Activated T-helper 1 cell treated with anti-CD3 and anti-CD28 coated beads, Interleukin-12 subunit alpha, Interleukin-12 subunit beta, Interleukin-2, Interleukin-4 antibody, amounts not matched to agents 30 ng/mL and 10 ng/mL and 1 ng/mL, durations not matched to agents 14 hours and 24 hours and 36 hours (primary cell): ENCODE results near the gene C6orf163. TPM values are rescaled to one million over a fixed set of nuclear protein-coding genes. Genes with fewer than 3 reads are reported as not detected.

Experiments used
- DNase-seq: peaks from one replicate; pipeline ENCODE4 v3.0.0; 2021; ENCODE audit warnings: low spot score
- H3K27ac Mint-ChIP-seq: one replicate; pipeline ENCODE4 v1.8.0; 2021; ENCODE audit warnings: mild to moderate bottlenecking, mixed read lengths
- H3K27me3 Mint-ChIP-seq: one replicate; pipeline ENCODE4 v1.8.0; 2022; ENCODE audit warnings: mild to moderate bottlenecking, moderate library complexity, mixed read lengths; ENCODE audit not compliant: insufficient read depth
- H3K36me3 Mint-ChIP-seq: one replicate; pipeline ENCODE4 v1.8.0; 2021; ENCODE audit warnings: low read depth, mixed read lengths
- H3K4me1 Mint-ChIP-seq: one replicate; pipeline ENCODE4 v1.8.0; 2021; ENCODE audit warnings: low read depth, mixed read lengths
- H3K4me3 Mint-ChIP-seq: one replicate; pipeline ENCODE4 v1.8.0; 2021; ENCODE audit warnings: mild to moderate bottlenecking, moderate library complexity, mixed read lengths
- H3K9me3 Mint-ChIP-seq: one replicate; pipeline ENCODE4 v1.8.0; 2021; ENCODE audit warnings: mixed read lengths
- intact Hi-C: fragments of 100-400 bp; cut with micrococcal nuclease; formaldehyde crosslinking; loops from one replicate; pipeline ENCODE4 v1.15.1; 2024
- total RNA-seq: library from RNA; stranded (reverse); gene quantifications from 2 replicates; pipeline ENCODE4 v1.2.3, GENCODE V29; 2022

Gene C6orf163
- total RNA-seq, 1 donor from 2014 or later: 1.2 TPM

DNA sequence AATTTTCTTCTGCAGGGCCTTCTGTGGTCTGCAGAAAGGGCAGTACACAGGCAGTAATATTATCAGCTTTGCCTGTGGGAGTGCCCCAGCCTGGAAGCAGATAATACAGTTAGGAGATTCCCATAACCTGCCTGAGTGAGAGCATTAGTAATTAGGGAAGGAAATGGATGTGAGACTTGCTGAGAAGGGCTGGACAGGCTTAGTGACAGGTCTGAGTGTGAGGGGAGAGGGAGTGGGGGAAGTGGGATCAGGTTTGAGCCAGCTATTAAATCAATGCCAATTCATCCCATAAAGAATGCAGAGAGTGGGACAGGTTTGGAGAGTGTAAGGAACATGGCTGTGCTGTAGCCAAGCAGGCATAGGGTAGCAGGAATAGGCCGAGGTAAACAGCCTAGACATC, 53.0 kb downstream of the C6orf163 start:
- no peaks in the 10 kb centered on the region for H3K9me3 Mint-ChIP-seq
- no peaks in the 10 kb centered on the region for H3K36me3 Mint-ChIP-seq
- H3K27ac Mint-ChIP-seq: no peak overlapping the region
- no peak for DNase-seq
- intact Hi-C loops: loop anchor here (10.0 kb wide), 1 partner anchor 333 kb away; no protein-coding TSS in a partner anchor
- H3K27me3 Mint-ChIP-seq: no peaks in the 10 kb centered on the region
- H3K4me1 Mint-ChIP-seq: no peaks in the 10 kb centered on the region
- no peak overlapping the region for H3K4me3 Mint-ChIP-seq

DNA sequence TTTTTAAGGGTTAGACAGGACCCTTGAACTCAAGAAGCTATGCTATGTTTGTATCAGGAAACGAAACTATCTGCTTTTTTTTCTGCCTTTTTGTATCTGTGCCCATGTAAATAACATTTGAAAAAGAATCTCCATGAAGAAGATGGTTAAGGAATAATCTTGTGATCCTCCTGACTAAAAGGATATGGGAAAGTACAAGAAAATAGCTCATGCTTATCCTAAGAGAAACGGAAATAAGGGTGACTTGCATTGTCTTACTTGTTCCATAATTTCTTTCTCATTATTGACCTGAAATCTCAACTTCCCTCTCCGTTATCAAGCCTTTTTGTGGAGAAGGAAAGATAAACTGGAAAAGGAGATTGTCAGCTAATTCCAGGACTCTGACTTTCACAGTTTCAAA, 57.2 kb downstream of the C6orf163 start:
- Mint-ChIP-seq H3K9me3 (no peaks in the 10 kb centered on the region), H3K27me3 (peaks cover 13% of the 10 kb centered on the region)

DNA sequence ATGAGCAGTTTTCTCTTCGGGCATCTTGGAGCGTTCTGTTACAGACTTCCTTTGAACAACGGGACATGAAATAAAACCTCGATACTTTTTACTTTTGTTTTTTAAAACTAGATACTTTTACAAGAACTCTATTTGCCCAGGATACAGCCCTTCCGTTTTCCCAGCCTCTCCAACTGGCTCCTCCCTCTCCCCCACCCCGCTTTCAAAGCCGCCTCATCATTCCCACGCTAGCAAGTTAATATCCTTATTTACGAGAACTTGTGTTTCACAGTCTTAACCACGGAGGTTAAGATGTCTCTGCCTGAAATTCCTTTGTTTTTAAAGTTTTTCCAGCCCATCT, 62.9 kb downstream of the C6orf163 start:
- H3K36me3 Mint-ChIP-seq: no peaks in the 10 kb centered on the region
- no peak for DNase-seq
- intact Hi-C loops: loop anchor here (5.0 kb wide), 2 partner anchors 1460 to 1555 kb away; partner anchors contain the start of gene RNGTT

More for the DNA sequence above, 57.2 kb downstream of the C6orf163 start:
- H3K36me3 Mint-ChIP-seq: no peaks in the 10 kb centered on the region
- H3K4me1 Mint-ChIP-seq: no peaks in the 10 kb centered on the region
- no peak overlapping the region for H3K4me3 Mint-ChIP-seq
- no peak overlapping the region for H3K27ac Mint-ChIP-seq
- intact Hi-C loops: no loop called here
- no peak for DNase-seq

DNA sequence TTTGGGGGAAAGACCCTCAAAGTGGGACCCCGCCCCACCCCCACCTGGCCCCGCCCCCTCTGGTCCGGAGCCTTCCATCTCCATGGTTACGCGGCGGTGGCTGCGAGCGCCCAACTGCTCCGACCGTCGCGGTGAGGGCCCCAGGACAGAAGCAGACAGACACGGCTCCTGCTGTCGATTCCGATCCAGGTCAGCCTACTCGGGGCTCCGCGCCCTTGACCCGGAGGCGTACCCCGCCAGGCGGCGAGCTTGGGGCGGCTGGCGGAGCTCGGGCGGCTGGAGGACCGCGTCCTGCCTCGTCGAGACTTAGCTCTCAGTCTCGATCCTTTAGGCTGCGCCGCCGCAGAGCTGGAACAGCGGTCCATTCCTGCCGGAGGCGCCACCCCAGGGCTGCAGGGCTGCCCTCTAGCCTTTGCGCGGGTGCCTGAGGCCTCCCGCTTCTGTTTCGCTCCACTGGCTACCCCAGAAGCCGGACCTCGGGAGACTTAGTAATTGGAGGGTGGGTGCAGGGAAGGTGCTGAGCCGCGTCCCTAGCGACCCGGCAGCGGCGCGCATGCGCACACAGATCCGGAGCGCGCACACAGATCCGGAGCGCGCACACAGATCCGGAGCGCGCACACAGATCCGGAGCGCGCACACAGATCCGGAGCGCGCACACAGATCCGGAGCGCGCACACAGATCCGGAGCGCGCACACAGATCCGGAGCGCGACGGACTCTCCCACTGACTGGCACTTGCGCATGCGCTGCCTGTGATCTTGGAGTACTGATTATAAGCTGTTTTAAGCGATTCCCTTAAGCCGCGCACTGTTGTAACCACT, 63.5 kb downstream of the C6orf163 start, which contains the start of gene CFAP206:
Gene CFAP206, plus strand, starts transcription at position 72 of the 820 bp plus-strand sequence. CDS start 1,868 bp downstream, outside the sequence.
- H3K4me3 Mint-ChIP-seq: peak within 1 kb of the TSS; percentile 84
- H3K36me3 Mint-ChIP-seq: no peaks in the 10 kb centered on the region
- peaks cover 28% of the 10 kb centered on the region for H3K27me3 Mint-ChIP-seq
- peak within 1 kb of the TSS; percentile 76 for H3K27ac Mint-ChIP-seq
- intact Hi-C loops: loop anchor here (1.0 to 5.0 kb wide), 8 partner anchors 15 to 1554 kb away; partner anchors contain the start of genes AKIRIN2, ORC3, RNGTT and SLC35A1
- H3K9me3 Mint-ChIP-seq: no peaks in the 10 kb centered on the region
- peak; percentile 66 for DNase-seq
- H3K4me1 Mint-ChIP-seq: peaks cover 16% of the 10 kb centered on the region

More for the DNA sequence above, 62.9 kb downstream of the C6orf163 start:
- Mint-ChIP-seq H3K9me3 (no peaks in the 10 kb centered on the region), H3K27ac (no peak overlapping the region), H3K4me1 (peaks cover 16% of the 10 kb centered on the region), H3K4me3 (peak overlapping the region; percentile 84), H3K27me3 (peaks cover 28% of the 10 kb centered on the region)

DNA sequence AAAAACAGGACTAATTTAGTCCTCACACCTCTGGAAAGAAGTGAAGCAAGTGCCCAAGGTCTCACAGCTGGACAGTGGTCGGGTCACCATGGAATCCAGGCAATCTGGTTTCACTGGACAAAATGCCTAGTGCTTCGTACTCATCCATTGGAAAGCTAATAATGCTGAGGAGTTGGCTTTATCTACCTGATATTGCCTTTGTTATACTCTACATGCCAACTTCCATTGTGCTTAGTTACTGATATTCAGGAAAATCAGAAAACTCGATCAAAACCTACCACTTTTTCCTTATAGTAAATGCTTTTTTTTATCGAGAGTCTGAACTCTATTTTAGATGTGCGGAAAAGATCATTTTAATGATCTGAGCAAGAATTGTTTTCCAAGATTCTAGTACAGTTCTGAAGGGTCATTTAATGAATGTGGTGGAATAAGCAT, 64.1 kb downstream of the C6orf163 start:
- no peak for DNase-seq
- H3K27me3 Mint-ChIP-seq: peaks cover 28% of the 10 kb centered on the region
- H3K4me1 Mint-ChIP-seq: peaks cover 16% of the 10 kb centered on the region
- peak overlapping the region; percentile 84 for H3K4me3 Mint-ChIP-seq
- peak overlapping the region; percentile 76 for H3K27ac Mint-ChIP-seq
- H3K36me3 Mint-ChIP-seq: no peaks in the 10 kb centered on the region
- H3K9me3 Mint-ChIP-seq: no peaks in the 10 kb centered on the region
- intact Hi-C loops: loop anchor here (1.0 to 5.0 kb wide), 8 partner anchors 15 to 1554 kb away; partner anchors contain the start of genes AKIRIN2, ORC3, RNGTT and SLC35A1

Other genes starting within 250 kb of the C6orf163 start
- not detected in 2 replicates for gene CGA, start 249.7 kb upstream of the C6orf163 start, total RNA-seq
- gene ZNF292, start 189.2 kb upstream of the C6orf163 start, total RNA-seq: 50.1 and 51.7 TPM in 2 replicates
- gene SMIM8, start 22.2 kb upstream of the C6orf163 start, total RNA-seq: 7.3 and 9.2 TPM in 2 replicates
- not detected in 2 replicates for gene GJB7, start 15.5 kb upstream of the C6orf163 start, total RNA-seq
- gene CFAP206, start 63.2 kb downstream of the C6orf163 start, total RNA-seq: 0.20 TPM in 1 of 2 replicates, not detected in the other
- 9.7 and 10.2 TPM in 2 replicates for gene SLC35A1, start 128.2 kb downstream of the C6orf163 start, total RNA-seq
- gene RARS2, start 245.2 kb downstream of the C6orf163 start, total RNA-seq: 24.6 and 24.7 TPM in 2 replicates
- 34.7 and 38.6 TPM in 2 replicates for gene ORC3, start 245.3 kb downstream of the C6orf163 start, total RNA-seq